HG03469 (cell line): ENCODE data around the gene KCTD14.
"Not testable (repeated sequence)": the region's sequence is repeated elsewhere in the genome, so short reads cannot be mapped to it uniquely, and the experiment has no call there.

Experiments used
- ATAC-seq: cut with Tn5 transposase; IDR thresholded peaks from one replicate; pipeline ENCODE4 v1.9.1; 2021; ENCODE audit warnings: mild to moderate bottlenecking, moderate library complexity, moderate number of reproducible peaks; ENCODE audit not compliant: unreplicated experiment

The KCTD14 gene

DNA sequence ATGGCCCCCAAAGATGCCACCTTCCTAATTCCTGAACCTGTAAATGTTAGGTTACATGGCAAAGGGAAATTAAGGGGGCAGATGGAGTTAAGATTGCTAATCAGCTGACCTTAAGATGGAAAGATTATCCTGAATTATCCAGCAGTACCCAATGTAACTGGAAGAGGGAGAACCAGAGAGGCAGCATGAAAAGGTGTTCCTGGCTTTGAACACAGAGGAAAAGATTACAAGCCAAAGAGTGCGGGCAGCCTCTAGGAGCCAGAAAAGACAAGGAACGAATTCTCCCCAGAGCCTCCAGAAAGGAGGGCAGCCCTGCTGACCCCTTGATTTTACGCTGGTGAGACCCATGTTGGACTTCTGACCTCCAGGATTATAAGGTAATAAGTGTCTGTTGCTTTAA lies 25.5 kb upstream of the KCTD14 start:
- no peak for ATAC-seq

DNA sequence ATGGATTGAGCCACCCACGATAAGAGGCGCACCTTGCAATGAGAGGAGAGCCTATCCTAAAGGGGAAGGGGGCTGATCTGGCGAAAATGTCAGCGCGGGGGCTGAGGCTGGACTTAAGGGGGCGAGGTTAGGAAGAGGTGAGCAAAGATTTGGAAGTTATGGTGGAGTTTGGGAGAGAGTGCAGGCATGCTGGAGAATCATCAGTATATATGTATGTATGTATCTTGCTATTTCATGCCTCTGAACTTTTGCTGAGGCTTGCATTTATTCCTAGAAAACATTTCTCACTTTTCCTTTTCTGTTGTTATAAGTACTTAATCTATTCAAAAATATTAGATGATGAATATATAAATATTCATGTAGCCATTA lies 23.4 kb upstream of the KCTD14 start:
- no peak for ATAC-seq

DNA sequence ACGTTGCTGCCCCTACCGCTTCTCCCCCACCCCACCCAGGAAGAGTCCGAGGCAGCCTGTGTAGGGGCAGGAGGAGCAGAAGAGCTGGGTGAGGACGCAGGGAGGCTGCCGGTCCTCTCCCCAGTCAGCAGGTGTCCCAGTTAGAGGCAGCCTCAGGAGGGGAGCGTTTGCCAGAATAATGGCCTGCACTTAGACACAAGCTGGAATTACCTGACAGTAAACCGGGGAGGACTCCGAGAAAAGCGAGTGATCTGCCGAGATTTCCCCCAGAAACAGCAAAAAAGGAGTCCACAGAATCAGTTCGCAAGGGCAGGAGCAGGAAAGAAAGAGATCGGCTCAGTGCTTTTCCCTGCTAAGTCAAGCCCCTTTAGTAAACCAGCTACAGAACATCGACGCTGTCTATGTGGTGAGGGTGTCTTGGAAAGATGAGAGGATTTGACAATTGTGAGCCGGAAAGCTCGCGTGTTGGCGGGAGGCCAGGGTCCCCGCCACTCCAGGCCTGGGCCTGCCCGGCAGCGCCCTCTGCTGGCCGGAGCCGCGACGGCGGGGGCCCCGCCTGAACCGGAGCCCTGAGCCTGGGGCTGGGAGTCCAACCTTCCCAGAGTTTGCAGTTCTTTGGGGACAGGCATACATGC lies 22.9 kb upstream of the KCTD14 start:
- ATAC-seq, result no peak

DNA sequence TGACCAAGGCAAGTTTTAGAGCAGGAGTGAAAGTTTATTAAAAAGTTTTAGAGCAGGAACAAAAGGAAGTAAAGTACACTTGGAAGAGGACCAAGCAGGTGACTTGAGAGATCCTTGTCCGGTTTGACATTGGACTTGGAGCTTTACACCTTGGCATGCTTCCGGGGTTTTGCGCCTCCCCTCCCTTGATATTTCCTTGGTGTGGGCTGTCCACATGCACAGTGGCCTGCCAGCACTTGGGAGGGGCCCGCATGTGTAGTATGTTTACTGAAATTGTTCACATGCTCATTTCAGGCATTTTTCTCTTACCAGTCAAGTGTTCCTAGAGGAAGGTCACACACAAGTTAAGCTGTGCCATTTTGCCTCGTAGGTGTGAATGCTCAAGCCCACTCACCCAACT lies 21.6 kb upstream of the KCTD14 start:
- no peak for ATAC-seq

DNA sequence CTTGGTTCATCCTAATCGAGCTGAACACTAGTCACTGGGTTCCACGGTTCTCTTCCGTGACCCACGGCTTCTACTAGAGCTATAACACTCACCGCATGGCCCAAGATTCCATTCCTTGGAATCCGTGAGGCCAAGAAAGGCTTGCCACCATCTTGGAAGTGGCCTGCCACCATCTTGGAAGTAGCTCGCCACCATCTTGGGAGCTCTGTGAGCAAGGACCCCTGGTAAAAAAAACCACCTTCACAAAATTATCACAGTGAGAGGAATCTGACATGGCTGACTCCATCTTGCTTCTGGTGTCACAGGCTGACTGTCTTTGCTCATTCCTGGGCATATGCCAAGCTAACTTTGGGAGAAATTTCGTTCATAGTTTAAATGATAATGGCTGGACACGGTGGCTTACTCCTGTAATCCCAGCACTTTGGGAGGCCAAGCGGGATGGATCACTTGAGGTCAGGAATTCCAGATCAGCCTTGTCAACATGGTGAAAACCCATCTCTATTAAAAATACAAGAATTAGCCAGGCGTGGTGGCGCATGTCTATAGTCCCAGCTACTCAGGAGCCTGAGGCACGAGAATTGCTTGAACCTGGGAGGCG lies 18.9 kb upstream of the KCTD14 start:
- no peak for ATAC-seq

DNA sequence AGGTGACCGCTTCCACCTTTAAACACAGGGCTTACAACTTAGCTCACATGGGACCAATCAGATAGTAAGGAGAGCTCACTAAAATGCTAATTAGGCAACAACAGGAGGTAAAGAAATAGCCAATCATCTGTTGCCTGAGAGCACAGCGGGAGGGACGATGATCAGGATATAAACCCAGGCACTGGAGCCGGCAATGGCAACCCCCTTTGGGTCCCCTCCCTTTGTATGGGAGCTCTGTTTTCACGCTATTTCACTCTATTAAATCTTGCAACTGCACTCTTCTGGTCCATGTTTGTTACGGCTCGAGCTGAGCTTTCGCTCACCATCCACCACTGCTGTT lies 18.3 kb upstream of the KCTD14 start:
- ATAC-seq, result not testable (repeated sequence)

DNA sequence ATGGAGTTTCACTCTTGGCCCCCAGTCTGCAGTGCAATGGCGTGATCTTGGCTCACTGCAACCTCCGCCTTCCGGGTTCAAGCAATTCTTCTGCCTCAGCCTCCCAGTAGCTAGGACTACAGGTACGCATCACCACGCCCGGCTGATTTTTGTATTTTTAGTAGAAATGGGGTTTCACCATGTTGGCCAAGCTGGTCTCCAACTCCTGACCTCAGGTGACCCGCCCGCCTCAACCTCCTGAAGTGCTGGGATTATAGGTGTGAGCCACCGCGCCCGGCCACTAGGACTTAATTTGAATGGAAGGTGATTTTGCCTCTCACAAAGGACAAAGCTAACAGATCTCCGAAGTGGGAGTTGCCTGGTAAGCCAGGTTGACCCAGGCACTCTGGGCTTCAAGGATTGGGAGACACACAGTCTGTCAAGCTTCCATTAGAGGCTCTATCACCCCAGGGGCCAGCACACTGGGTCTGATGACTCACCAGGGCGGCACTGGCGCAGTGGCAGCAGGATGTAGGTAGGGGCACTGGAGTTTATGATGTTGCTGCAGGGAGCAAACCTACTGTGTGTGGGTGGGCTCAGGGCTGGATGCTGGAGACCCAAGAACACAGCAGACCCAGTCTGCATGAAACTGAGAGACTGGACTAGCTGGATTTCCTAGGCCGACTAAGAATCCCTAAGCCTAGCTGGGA lies 17.8 kb upstream of the KCTD14 start:
- ATAC-seq, result no peak

DNA sequence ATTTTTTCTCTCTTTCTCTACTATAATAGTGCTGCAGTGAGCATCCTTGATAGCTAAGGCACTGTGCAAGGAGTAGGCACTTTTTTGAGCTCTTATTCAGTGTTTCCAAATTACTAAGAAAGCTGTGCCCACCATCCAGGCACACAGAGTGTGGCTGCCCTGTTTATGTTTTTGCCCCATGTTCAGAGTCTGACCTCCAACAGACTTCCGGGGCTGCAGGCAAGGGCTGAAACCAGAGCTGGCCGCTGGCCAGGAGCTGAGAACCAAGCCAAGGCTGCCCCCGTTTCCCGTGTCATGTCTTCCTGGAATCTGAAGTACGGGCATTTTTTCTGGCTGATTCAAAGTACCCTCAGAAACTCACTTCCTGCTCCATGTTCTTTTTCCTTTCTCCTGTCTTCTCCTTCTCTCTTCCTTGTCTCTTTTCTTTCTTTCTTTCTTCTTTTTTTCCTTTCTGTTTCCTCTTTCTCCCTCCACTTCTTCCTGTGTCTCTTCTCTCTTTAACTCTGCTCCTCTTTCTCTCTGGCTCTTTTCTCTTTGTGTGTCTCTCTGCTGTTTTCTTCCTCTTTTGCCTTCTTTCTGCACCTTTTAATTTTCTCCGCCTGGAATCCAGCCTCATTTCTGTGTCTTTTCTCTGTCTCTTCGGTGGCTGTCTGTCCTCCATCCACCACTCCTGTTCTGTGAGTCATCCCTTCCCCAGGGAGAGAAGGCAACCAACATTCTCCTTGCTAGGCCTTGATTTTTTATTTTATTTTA lies 17.0 kb upstream of the KCTD14 start:
- no peak for ATAC-seq

DNA sequence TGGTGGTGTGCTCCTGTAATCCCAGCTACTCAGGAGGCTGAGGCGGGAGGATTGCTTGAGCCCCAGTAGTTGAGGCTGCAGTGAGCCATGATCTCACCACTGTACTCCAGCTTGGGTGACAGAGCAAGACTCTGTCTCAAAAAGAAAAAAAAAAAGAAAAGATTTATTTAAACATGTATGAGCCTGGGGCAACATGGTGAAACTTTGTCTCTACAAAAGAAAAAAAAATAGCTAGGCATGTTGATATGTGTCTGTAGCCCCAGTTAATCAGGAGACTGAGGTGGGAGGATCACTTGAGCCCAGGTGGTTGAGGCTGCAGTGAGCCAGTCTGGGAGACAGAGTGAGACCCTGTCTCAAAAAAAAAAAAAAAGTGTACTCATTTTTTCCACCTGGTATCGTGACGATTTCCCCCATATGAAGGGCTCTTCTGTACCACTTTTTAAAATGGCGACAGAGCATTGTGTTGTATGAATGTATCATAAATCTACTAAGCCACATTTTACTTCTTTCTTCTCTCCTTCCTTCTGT lies 16.4 kb upstream of the KCTD14 start:
- ATAC-seq, result no peak

DNA sequence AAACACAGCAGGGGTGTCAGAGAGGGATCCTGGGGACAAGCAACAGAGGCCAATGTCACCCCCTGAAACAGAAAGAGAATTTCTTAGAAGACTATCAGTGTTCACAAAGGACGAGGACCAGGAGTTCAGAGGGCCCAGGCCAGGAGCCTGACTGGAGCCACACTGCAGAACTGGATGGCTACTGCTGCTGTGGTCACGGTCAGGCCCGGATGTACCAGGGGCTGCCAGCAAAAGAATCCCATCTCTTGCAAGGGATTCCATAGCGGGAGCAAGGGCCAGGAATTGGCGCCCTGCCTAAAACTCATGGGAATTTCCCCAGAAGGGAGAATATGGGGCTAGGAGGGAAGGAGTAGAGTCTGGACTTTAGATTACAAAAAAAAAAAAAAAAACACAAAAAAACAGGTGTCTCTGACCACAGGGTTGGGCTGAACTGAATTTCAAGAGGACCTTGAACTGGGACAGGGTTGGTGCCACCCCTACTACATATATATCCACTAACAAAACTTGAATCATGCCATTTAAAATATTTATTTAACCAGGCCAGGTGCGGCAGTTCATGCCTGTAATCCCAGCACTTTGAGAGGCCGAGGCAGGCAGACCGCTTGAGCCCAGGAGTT lies 15.7 kb upstream of the KCTD14 start:
- no peak for ATAC-seq

DNA sequence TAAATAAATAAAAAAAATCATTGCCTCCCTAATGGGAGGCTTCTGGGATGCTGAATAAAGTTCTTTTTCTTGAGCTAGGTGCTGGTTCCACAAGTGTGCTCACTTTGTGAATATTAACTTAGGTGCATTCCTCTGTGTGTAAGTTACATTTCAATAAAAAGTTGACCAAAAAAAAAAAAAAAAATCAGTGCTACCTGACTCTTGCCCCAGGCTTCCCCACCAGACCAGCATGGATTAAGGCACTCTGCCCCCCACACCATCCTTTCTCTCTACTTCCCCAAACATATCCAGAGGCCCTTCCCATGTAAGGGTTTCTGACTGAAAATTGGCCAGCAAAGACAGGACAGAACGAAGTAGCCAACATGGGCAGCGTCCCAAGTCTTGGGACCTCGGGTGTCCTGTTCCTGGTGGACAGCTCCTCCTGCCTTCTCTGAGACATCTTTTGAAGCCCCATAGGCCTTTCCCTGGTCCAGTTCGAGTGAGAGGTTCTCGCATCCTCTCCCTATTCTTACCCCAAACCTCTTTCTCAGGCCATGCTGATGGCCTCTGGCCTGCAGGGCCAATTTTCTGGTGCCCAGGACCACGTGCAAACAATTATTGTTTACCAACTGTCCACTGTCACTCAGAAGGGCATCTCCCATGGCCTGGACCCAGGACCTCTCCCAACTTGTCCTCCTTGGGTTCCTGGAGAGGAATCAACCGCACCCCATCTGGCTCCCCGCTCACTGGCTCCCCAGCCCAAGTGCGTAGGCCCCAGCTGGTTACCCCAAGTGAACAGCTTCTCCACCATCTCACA lies 14.9 kb upstream of the KCTD14 start:
- no peak for ATAC-seq

DNA sequence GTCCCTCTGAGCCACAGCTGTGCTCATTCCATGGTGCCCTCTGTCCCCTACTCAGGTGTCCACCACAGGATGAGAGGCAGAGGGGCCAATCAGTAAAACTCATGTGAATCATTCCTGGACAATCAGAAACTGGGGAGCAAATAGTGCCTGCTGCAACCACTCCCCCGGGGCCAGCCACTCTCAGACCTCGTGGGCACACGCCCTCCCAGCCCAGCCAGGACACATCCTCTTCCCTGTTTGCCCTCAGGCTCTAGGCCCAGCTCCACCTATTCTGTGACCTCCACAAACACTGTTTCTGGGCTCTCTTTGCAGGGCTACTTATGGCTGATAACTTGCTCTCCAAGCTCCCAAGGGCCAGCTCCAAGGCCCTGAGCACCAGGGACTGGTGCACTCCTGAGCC lies 14.0 kb upstream of the KCTD14 start:
- no peak for ATAC-seq

DNA sequence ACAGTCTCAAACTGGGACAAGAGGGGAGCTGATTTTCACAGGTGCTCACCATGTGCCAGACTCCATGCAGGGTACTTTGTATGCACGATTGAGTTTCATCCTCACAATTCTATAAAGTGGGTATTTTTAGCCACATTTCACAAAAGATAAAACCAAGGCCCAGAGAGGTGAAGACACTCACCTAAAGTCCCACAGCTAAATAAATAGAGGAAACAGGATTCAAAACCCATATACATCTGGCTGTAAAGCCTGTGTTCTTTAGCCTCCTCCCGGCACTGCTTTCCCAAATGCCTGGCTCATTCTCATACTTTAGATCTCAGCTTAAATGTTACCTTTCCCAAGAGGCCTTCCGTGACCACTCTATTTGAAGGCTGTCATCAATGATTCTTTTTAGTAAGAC lies 13.2 kb upstream of the KCTD14 start:
- no peak for ATAC-seq

DNA sequence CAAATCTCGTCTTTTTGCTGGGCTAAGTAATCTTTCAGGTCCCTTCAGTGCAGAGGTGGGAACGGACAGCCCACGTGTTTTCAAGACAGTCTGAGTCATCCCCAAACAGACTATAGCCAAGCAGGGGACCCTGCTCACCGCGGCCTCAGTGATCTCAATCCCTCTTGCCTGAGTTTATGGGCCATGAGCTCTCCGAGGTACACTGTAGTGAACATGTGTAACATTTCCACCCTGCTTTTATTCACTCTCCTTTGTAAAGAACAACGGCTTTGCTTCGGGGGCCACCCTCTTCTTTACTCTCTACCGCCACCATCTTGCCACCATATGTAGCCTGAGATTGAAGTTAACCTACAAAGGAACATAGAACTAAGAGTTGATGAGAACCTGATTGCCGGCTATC lies 11.5 kb upstream of the KCTD14 start:
- no peak for ATAC-seq

DNA sequence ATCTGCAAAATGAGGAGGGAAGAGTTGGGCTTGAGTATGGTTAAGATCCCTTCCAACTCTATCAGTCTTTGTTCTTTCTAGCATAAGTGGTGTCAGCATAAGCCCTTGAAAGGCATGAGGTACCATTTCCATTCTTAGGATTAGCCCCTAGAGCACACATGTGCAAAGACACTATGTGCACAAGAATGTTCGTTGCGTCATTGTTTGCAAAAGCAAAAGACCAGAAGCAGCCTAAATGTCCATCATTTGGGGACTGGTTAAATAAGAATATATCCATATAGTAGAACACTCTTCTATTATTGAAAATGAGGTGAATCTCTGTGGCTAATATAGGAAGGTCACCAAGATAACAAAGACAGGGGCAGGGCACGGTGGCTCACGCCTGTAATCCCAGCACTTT lies 10.0 kb upstream of the KCTD14 start:
- no peak for ATAC-seq

DNA sequence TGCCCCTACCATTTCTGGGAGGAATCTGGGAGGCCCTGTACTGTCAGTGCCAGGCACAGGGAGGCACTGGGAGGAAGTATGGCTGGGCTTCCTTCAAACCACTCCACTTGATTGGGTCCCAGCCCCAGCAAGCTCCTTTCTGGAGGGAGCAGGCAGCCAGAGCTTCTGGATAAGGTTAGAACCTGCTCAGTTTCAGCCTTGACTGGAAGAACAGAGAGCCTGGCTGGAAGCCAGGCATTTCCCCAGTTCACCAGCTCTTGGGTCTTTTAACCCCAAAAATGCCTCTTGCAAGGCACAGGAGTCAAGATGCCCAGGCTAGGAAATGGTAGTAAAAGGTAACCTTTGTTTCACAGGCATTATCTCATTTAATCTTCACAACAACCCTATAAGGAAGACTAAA lies 9.0 kb upstream of the KCTD14 start:
- no peak for ATAC-seq

DNA sequence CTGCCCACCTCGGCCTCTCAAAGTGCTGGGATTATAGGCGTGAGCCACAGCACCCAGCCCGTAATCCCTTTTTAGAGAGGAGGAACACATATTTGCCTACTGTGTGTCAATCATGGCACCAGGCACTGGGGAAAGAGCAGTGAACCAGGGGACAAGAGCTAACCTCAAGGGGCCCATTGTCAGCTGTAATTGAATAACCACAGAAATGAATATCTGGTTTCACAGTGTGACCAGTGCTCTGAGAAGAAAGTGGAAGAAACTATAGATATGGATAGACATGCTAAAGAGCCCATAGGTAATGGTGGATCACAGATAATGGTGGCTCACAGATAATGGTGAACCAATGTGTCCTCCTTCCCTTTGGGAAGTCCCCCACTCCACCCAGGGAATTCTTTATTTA lies 8.6 kb upstream of the KCTD14 start:
- peak; percentile 90 for ATAC-seq

DNA sequence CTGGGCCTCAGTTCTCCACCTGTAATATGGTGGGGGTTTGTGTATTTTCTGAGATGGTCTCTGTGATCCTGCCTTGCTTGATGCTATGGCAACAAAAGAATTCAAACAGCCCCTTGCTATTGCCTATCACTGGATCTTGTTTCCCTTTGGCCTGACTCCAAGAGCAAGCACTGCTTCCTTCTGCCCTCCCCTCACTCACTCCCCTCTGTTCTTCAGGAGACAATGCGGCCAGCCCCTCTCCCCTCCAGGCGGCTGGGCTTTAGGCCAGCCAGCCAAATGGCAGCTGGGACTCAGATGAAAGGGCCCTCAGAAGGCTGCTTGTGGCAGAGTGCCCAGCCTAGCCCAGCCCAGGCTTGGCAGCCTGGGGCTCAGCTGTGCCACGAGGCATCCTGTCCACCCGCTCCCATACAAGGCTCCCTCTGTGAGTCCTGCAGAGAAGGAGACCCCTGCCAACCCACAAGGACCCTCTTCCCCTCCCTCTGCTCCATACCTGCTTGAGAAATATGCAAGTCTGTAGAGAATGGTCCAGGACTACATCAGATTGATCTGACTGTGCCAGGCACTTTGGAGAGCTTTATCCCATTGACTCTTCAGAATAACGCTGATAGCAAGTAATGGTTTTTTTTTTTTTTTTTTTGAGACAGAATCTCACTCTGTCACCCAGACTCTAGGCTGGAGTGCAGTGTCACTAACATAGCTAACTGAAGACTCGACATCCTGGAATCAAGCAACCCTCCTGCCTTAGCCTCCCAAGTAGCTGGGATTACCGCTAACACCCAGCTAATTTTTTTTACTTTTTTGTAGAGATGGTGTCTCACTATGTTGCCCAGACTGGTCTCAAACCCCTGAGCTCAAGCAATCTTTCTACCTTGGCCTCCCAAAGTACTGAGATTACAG lies 7.6 kb upstream of the KCTD14 start:
- no peak for ATAC-seq

DNA sequence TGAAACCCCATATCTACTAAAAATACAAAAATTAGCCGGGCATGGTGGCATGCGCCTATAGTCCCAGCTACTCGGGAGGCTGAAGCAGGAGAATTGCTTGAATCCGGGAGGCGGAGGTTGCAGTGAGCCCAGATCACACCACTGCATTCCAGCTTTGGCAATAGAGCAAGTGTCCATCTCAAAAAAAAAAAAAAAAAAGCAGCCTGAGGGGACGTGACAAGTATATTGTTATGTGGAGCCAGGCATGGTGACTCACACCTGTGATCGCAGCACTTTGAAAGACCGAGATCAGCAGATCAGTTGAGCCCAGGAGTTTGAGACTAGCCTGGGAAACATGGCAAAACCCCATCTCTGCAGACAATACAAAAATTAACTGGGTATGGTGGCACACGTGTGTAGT lies 5.3 kb upstream of the KCTD14 start:
- ATAC-seq, result not testable (repeated sequence)

DNA sequence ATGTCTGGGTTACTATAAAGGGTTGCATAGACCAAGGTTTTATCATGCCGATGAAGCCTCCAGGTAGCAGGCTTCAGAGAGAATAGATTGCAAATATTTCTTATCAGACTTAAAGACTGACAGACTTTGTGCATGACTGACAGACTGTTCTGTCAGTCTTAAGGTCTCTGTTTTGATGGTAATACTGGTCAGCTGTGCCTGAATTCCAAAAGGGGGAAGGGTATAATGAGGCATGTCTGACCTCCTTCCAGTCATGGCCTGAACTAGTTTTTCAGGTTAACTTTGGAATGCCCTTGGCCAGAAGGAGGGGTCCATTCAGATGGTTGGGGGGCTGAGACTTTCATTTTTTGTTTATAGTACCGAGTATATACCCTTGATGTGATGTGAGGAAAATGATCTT lies 4.7 kb upstream of the KCTD14 start:
- no peak for ATAC-seq
